ENCODE results near the gene TRAPPC2L. TPM values are rescaled to one million over a fixed set of nuclear protein-coding genes. Genes with fewer than 3 reads are reported as not detected.

Gene TRAPPC2L
- total RNA-seq, 6 donors from 2014 or later, result 10.9 to 62.5 (median 32.4) TPM

GRCh38 chr16:88853325-88853941 lies 3.5 kb upstream of the TRAPPC2L start:
- Histone ChIP-seq H3K27me3 (no peaks in the 10 kb centered on the region), H3K9me3 (no peaks in the 10 kb centered on the region), H3K4me3 (no peak overlapping the region), H3K27ac (peak overlapping the region in 2 of 4 donors; percentile 34 to 35), H3K36me3 (peaks cover 0 to 14% (median 12%) of the 10 kb centered on the region in 4 donors), H3K4me1 (peaks cover 26 to 44% (median 39%) of the 10 kb centered on the region in 4 donors)
- DNase-seq (peak; percentile 57 to 63), ATAC-seq (ENCODE audit: low FRiP score in 2 of 2) (no peak)
- WGBS, 2 donors, result 71 to 76% methylated on average over 9 to 17 of the region's 17 CpGs
- TF ChIP-seq EP300 (IDR thresholded peaks at IDR 0.05) (no peak), POLR2A (IDR thresholded peaks at IDR 0.05) (no peak), POLR2AphosphoS5 (IDR thresholded peaks at IDR 0.05) (no peak), CTCF (IDR thresholded peaks at IDR 0.05) (no peak)

- H3K9me3 ChIP-seq, result no peaks in the 10 kb centered on the region
- H3K27ac ChIP-seq, result peak overlapping the region in 3 of 4 donors; percentile 19 to 87 (median 49)
- TF ChIP-seq CTCF (IDR thresholded peaks at IDR 0.05) (no peak), POLR2A (IDR thresholded peaks at IDR 0.05) (no peak)
- WGBS, 2 donors, result 56 to 62% methylated on average over 10 to 15 of the region's 20 CpGs
- DNase-seq, result peak; percentile 43 to 51
- peaks cover 27 to 48% (median 39%) of the 10 kb centered on the region in 4 donors for H3K4me1 ChIP-seq
- peaks cover 0 to 22% (median 15%) of the 10 kb centered on the region in 4 donors for H3K36me3 ChIP-seq
- H3K4me3 ChIP-seq, result peak overlapping the region in 1 of 4 donors; percentile 5
- no peak for ATAC-seq (ENCODE audit: low FRiP score in 2 of 2)
- no peaks in the 10 kb centered on the region for H3K27me3 ChIP-seq
These were observed 2.4 kb upstream of the TRAPPC2L start for GRCh38 chr16:88854306-88855111.

GRCh38 chr16:88855176-88855575 lies 1.8 kb upstream of the TRAPPC2L start:
- Histone ChIP-seq H3K27me3 (no peaks in the 10 kb centered on the region), H3K9me3 (no peaks in the 10 kb centered on the region), H3K4me3 (no peak overlapping the region), H3K36me3 (peaks cover 0 to 22% (median 17%) of the 10 kb centered on the region in 4 donors), H3K27ac (peak overlapping the region in 3 of 4 donors; percentile 39 to 87 (median 49)), H3K4me1 (peaks cover 27 to 48% (median 39%) of the 10 kb centered on the region in 4 donors)
- ATAC-seq (ENCODE audit: low FRiP score in 2 of 2), result no peak
- 80 to 85% methylated on average over 8 of the region's 8 CpGs for WGBS, 2 donors
- peak in 1 of 2 donors; percentile 12 for DNase-seq
- no peak for TF ChIP-seq CTCF (IDR thresholded peaks at IDR 0.05)
- TF ChIP-seq POLR2A (IDR thresholded peaks at IDR 0.05), result no peak
- no peak for TF ChIP-seq EP300 (IDR thresholded peaks at IDR 0.05)
- no peak for TF ChIP-seq POLR2AphosphoS5 (IDR thresholded peaks at IDR 0.05)

- DNase-seq (peak in 1 of 2 donors; percentile 66), ATAC-seq (ENCODE audit: low FRiP score in 2 of 2) (no peak)
- WGBS, 2 donors, result 86 to 88% methylated on average over 5 to 12 of the region's 13 CpGs
- Histone ChIP-seq H3K27me3 (no peaks in the 10 kb centered on the region), H3K36me3 (peaks cover 0 to 22% (median 16%) of the 10 kb centered on the region in 4 donors), H3K9me3 (no peaks in the 10 kb centered on the region), H3K4me1 (peaks cover 27 to 48% (median 39%) of the 10 kb centered on the region in 4 donors), H3K4me3 (peak overlapping the region; percentile 70 to 100 (median 88)), H3K27ac (peak overlapping the region; percentile 65 to 91 (median 82))
- TF ChIP-seq POLR2AphosphoS5 (IDR thresholded peaks at IDR 0.05), result no peak
- no peak for TF ChIP-seq EP300 (IDR thresholded peaks at IDR 0.05)
- no peak for TF ChIP-seq CTCF (IDR thresholded peaks at IDR 0.05)
- no peak for TF ChIP-seq POLR2A (IDR thresholded peaks at IDR 0.05)
These were observed 1.2 kb upstream of the TRAPPC2L start for GRCh38 chr16:88855736-88856121.

Data from upper lobe of left lung (tissue), 6 donors.